ENCODE results near the gene BTBD2.

DNA sequence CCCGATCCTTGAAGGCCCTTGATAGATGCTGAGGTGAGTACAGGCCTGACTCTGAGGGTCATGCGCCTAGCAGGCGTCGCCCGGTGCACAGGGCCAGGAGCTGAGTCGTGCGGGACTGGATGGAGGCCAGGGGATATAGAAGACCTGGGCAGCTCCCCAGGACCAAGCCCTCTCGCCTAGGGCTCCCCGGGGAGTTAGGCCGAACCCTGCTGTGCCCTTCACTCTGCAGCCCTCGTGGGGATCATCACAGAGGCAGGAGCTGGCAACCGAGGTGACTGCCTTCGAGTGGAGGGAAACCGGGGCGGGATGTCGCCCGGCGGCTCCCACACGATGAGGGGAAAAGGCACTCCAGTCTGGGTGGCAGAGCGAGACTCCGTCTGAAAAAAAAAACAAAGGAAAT is 62.9 kb downstream of the BTBD2 start:
- TF ChIP-seq POLR2A (IDR thresholded peaks at IDR 0.05; ENCODE audit: low read depth, low read length) (no peak), POLR2AphosphoS5 (IDR thresholded peaks at IDR 0.05; ENCODE audit: low read depth, low read length) (no peak)
